Parathyroid adenoma (tissue), 2 donors: Measurements from ENCODE around the gene PHYHD1.
"Not testable (repeated sequence)": the region's sequence is repeated elsewhere in the genome, so short reads cannot be mapped to it uniquely, and the experiment has no call there.

Experiments
- H2AFZ ChIP-seq: fragments of 300-600 bp; sonication (generic); one replicate; pipeline ENCODE4 v1.7.0; 2017; ENCODE audit warnings: antibody characterized with exemption, mild to moderate bottlenecking
- H3K27ac ChIP-seq: fragments of 300-600 bp; sonication (generic); one replicate; pipeline ENCODE4 v1.7.0; 2017
- H3K27me3 ChIP-seq: fragments of 300-600 bp; sonication (generic); one replicate; pipeline ENCODE4 v1.7.0; 2017; ENCODE audit warnings: low read length; ENCODE audit not compliant: control insufficient read depth, insufficient read depth
- H3K36me3 ChIP-seq: fragments of 300-600 bp; sonication (generic); one replicate; pipeline ENCODE4 v1.7.0; 2017; ENCODE audit warnings: low read length; ENCODE audit not compliant: control insufficient read depth, insufficient read depth
- H3K4me1 ChIP-seq: fragments of 300-600 bp; sonication (generic); one replicate; pipeline ENCODE4 v1.7.0; 2017; ENCODE audit warnings: control low read depth
- H3K4me2 ChIP-seq: fragments of 300-600 bp; sonication (generic); one replicate; pipeline ENCODE4 v1.7.0; 2017; ENCODE audit warnings: low read length
- H3K4me3 ChIP-seq: fragments of 300-600 bp; sonication (generic); one replicate; pipeline ENCODE4 v1.7.0; 2017; ENCODE audit warnings: low read depth, low read length
- H3K79me2 ChIP-seq: fragments of 300-600 bp; sonication (generic); one replicate; pipeline ENCODE4 v1.7.0; 2017; ENCODE audit warnings: control low read depth
- H3K9ac ChIP-seq: fragments of 300-600 bp; sonication (generic); one replicate; pipeline ENCODE4 v1.7.0; 2017; ENCODE audit warnings: mild to moderate bottlenecking
- H3K9me3 ChIP-seq: fragments of 300-600 bp; sonication (generic); one replicate; pipeline ENCODE4 v1.7.0; 2017; ENCODE audit warnings: low read length; ENCODE audit not compliant: control insufficient read depth
- CTCF ChIP-seq: fragments of 300-600 bp; sonication (generic); IDR thresholded peaks from one replicate; pipeline ENCODE4 v1.7.0; 2017; ENCODE audit warnings: antibody characterized with exemption, mild to moderate bottlenecking
- donor health status: primary hyperparathyroidism.

Gene PHYHD1

DNA sequence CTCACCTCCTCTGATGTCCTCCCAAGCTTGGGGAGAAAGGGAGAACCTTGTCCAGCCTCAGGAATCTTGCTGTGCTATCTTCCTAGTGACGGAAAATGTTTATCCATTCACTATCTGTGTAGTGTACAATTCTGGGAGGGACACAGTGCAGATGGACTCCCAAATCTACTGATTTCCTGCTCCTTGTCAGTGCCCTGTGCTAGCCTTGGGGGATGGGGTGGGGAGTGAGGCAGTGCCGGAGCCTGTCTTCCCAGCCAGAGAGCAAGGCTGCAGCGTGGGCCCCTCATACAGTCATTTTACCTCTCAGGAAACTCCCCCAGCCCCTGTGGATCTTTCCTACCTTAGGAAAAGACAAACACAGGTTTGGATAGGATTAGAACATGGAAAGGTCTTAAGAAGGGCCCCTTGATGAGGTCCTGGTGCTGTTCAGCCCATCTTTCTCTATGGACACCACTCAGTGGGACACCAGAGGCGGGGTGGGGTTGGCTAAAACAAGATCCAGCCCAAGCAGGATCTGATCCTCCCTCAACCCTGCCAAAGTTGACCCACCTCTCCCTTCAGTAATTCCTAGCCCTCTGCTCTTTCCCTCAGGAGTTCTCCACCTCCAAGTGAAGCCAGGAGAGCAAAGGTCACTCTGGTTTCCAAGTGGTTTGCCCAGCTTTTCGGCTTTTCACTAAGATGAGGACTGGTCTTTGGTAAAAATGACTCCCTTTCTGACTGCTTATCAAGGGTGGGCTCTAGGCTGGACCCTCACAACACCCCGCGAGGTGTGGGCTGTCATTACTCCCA is 23.2 kb downstream of the PHYHD1 start:
- Histone ChIP-seq H3K4me3 (no peak overlapping the region), H3K9ac (no peak overlapping the region), H3K36me3 (no peaks in the 10 kb centered on the region), H3K27me3 (no peaks in the 10 kb centered on the region), H3K4me2 (no peak overlapping the region), H3K79me2 (no peaks in the 10 kb centered on the region), H3K4me1 (no peaks in the 10 kb centered on the region), H2AFZ (no peak overlapping the region), H3K27ac (no peak overlapping the region), H3K9me3 (no peaks in the 10 kb centered on the region)
- TF ChIP-seq CTCF, result no peak

DNA sequence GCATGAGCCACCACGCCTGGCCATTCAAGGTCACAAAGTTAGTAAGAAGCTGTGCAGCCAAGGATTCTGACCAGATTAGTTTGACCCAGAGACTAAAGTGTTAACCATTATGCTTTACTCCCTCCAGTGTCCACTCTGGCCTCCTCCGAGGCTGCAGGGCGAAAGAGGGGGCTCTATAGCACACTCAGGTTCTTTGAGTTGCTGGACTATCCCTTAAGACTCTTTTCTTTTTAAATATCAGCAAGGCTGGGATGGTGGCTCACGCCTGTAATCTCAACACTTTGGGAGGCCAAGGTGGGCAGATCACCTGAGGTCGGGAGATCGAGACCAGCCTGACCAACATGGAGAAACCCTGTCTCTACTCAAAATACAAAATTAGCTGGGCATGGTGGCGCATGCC is 24.2 kb downstream of the PHYHD1 start:
- H3K79me2 ChIP-seq, H3K36me3 ChIP-seq, H3K4me1 ChIP-seq, H3K4me3 ChIP-seq, H3K4me2 ChIP-seq, H3K27ac ChIP-seq, H3K9ac ChIP-seq, H3K27me3 ChIP-seq, H3K9me3 ChIP-seq, H2AFZ ChIP-seq: not testable (repeated sequence)

DNA sequence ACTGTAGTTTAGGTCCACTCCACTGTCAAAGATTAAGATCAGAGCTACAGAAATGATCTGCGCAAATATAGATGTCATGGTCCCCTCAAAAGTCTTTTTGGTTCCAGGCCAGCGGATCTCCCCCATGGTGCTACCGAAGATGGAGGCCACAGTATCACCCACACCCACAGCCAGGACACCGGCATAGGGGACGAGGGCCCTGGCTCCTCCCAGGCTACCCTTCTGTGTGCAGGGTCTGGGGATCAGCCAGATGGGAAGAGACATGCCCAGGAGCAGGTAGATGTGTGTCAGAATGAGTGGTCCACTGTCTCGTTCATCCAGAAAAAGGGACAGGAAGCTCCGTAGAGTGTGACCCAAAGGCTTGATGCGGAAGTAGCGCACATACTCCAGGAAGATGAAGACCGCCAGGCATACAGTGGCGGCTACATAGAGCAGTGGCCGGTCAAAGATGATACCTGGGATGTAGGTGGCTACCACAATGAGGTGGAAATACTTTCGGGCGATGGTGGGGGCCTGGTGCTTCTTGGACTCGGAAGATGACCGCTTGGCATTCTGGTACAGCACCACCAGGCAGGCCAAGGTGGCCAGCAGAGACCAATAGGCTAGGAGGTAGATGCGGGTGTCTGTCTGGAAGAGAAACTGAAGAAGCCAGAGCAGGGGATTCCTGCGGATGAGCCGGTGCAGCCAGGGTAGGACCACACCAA is 25.2 kb downstream of the PHYHD1 start:
- TF ChIP-seq CTCF, result no peak
- Histone ChIP-seq H3K9me3 (no peaks in the 10 kb centered on the region), H3K27me3 (no peaks in the 10 kb centered on the region), H2AFZ (no peak overlapping the region), H3K36me3 (no peaks in the 10 kb centered on the region), H3K4me1 (no peaks in the 10 kb centered on the region), H3K27ac (no peak overlapping the region), H3K4me2 (peak overlapping the region; percentile 12), H3K79me2 (no peaks in the 10 kb centered on the region), H3K9ac (no peak overlapping the region), H3K4me3 (no peak overlapping the region)

DNA sequence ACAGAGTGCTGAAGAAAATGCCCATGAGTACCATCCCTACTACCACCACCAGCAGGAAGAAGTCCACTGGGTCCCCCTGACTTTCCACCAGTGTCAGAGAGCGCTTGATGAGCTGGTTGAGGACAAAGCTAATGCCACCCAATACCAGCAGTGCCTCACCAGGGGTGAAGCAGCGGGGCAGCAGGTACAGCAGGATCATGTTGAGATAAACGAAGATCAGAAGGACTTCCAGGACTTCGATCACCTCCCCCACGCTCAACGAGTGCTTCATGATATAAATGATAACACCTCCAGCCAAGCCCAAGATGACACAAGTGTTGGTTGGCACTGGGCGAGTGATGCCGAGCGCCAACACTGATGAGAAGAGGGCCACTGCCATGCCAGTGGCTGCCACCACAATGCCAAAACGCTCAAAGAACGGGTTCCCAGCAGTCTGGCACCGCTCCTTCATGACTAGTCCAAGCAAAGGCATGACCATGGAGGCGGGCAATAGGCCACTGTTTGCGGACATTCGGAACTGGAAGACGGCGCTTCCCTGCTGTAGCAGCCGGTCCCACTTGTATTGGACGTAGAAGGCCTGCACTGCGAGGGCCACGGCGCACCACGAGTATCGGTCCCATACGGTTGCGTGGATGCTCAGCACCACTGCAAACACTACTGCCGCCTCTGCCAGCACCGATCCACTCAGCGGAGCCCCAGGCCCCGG is 25.9 kb downstream of the PHYHD1 start:
- Histone ChIP-seq H3K4me3 (peak overlapping the region; percentile 73), H3K4me1 (no peaks in the 10 kb centered on the region), H3K9ac (no peak overlapping the region), H3K27ac (peak overlapping the region; percentile 74), H3K36me3 (no peaks in the 10 kb centered on the region), H3K4me2 (peak overlapping the region; percentile 89), H3K27me3 (no peaks in the 10 kb centered on the region), H2AFZ (peak overlapping the region; percentile 95), H3K9me3 (no peaks in the 10 kb centered on the region), H3K79me2 (no peaks in the 10 kb centered on the region)
- no peak for TF ChIP-seq CTCF

DNA sequence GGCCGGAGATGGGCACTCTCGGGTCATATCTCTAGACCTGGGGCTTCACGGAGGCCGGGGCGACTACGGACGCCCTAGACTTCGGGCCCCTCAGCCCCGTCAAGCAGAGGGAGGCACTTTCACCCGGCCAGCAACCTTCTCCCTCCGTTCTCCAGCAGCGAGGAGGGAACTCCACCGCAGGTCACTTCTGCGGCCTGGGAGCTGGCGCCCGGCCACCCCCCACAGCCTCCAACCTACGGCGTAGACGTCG is 26.4 kb downstream of the PHYHD1 start:
- no peak for TF ChIP-seq CTCF
- no peaks in the 10 kb centered on the region for H3K27me3 ChIP-seq
- H3K4me2 ChIP-seq, result peak overlapping the region; percentile 89
- peak overlapping the region; percentile 74 for H3K27ac ChIP-seq
- no peak overlapping the region for H3K9ac ChIP-seq
- H3K36me3 ChIP-seq, result no peaks in the 10 kb centered on the region
- no peaks in the 10 kb centered on the region for H3K9me3 ChIP-seq
- peak overlapping the region; percentile 73 for H3K4me3 ChIP-seq
- H3K79me2 ChIP-seq, result no peaks in the 10 kb centered on the region
- peak overlapping the region; percentile 95 for H2AFZ ChIP-seq
- H3K4me1 ChIP-seq, result no peaks in the 10 kb centered on the region
